CD14-positive monocyte (primary cell): ENCODE data around the gene NOD2. TPM values are rescaled to one million over a fixed set of nuclear protein-coding genes. Genes with fewer than 3 reads are reported as not detected.

ENCODE experiments used
- DNase-seq, 3 donors: peaks; one replicate each; pipeline ENCODE4 v3.0.0-alpha.2; 2011 to 2022
- H2AFZ ChIP-seq: 2 replicates; pipeline ENCODE4 v1.6.0; 2012; ENCODE audit warnings: mild to moderate bottlenecking, low read depth, low read length, inconsistent platforms; ENCODE audit not compliant: insufficient read depth, poor library complexity, severe bottlenecking
- H3K27ac ChIP-seq, 2 donors: 1 replicate in 1 of 2; 2 replicates in 1 of 2; pipeline ENCODE4 v1.5.1; 2012 to 2013; ENCODE audit warnings: low read length in 2 of 2, control low read depth in 1 of 2, inconsistent platforms in 1 of 2, low read depth in 1 of 2, mild to moderate bottlenecking in 1 of 2
- H3K27me3 ChIP-seq, 2 donors: one replicate each; pipeline versions ENCODE4 v1.6.0 to v1.6.1; 2011 to 2013; ENCODE audit warnings: low read length in 2 of 2; ENCODE audit not compliant: control insufficient read depth in 2 of 2, insufficient read depth in 2 of 2
- H3K36me3 ChIP-seq, 2 donors: replicated peaks in 1 of 2; 1 replicate in 1 of 2; 2 replicates in 1 of 2; pipeline versions ENCODE4 v1.5.1 to v1.6.1; 2012 to 2013; ENCODE audit warnings: low read length in 2 of 2, control low read depth in 1 of 2, inconsistent platforms in 1 of 2, mild to moderate bottlenecking in 1 of 2; ENCODE audit not compliant: insufficient read depth in 2 of 2, control insufficient read depth in 1 of 2
- H3K4me1 ChIP-seq, 2 donors: 1 replicate in 1 of 2; 2 replicates in 1 of 2; pipeline versions ENCODE4 v1.5.1 to v1.6.1; 2012 to 2013; ENCODE audit warnings: low read length in 2 of 2, control low read depth in 1 of 2, inconsistent platforms in 1 of 2, mild to moderate bottlenecking in 1 of 2, moderate library complexity in 1 of 2; ENCODE audit not compliant: insufficient read depth in 2 of 2, control insufficient read depth in 1 of 2
- H3K4me2 ChIP-seq: replicated peaks from 2 replicates; pipeline ENCODE3; 2012; ENCODE audit warnings: low read length, moderate library complexity, mild to moderate bottlenecking; ENCODE audit not compliant: poor library complexity, severe bottlenecking; ENCODE audit errors: extremely low read depth
- H3K4me3 ChIP-seq, 3 experiments: fragments of 200-600 bp in 1 of 3; sonication (generic) in 1 of 3; replicated peaks in 1 of 3; 1 replicate in 2 of 3; 2 replicates in 1 of 3; pipeline ENCODE4 v1.5.1; 2011 to 2013; ENCODE audit warnings: low read length in 3 of 3, mild to moderate bottlenecking in 3 of 3, control low read depth in 2 of 3, low read depth in 2 of 3, inconsistent platforms in 1 of 3, moderate library complexity in 1 of 3
- H3K79me2 ChIP-seq: 2 replicates; pipeline ENCODE4 v1.6.0; 2012; ENCODE audit warnings: mild to moderate bottlenecking, control low read depth, inconsistent platforms, low read length, moderate library complexity; ENCODE audit not compliant: insufficient read depth
- H3K9ac ChIP-seq: 2 replicates; pipeline ENCODE4 v1.6.0; 2017; ENCODE audit warnings: low read length, mild to moderate bottlenecking; ENCODE audit not compliant: insufficient read depth, poor library complexity, severe bottlenecking
- H3K9me3 ChIP-seq, 2 donors: replicated peaks in 1 of 2; 1 replicate in 1 of 2; 2 replicates in 1 of 2; pipeline versions ENCODE4 v1.5.1 to v1.6.1; 2012 to 2013; ENCODE audit warnings: low read length in 2 of 2, control low read depth in 1 of 2; ENCODE audit not compliant: control insufficient read depth in 1 of 2, insufficient read depth in 1 of 2
- H4K20me1 ChIP-seq: 2 replicates; pipeline ENCODE4 v1.6.0; 2012; ENCODE audit warnings: mild to moderate bottlenecking, low read length, control low read depth, moderate library complexity; ENCODE audit not compliant: insufficient read depth
- H3K27ac Mint-ChIP-seq, 7 donors: one replicate each; pipeline ENCODE4 v1.8.0; 2020; ENCODE audit warnings: mild to moderate bottlenecking in 7 of 7, mixed read lengths in 7 of 7, moderate library complexity in 6 of 7, inconsistent platforms in 2 of 7
- H3K27me3 Mint-ChIP-seq, 3 donors: one replicate each; pipeline ENCODE4 v1.8.0; 2021 to 2022; ENCODE audit warnings: low read depth in 3 of 3, mild to moderate bottlenecking in 3 of 3, mixed read lengths in 3 of 3, moderate library complexity in 3 of 3, inconsistent platforms in 1 of 3
- H3K36me3 Mint-ChIP-seq, 2 donors: one replicate each; pipeline ENCODE4 v1.8.0; 2020; ENCODE audit warnings: mixed read lengths in 2 of 2, inconsistent platforms in 1 of 2, mild to moderate bottlenecking in 1 of 2
- H3K4me1 Mint-ChIP-seq: one replicate; pipeline ENCODE4 v1.8.0; 2020; ENCODE audit warnings: mild to moderate bottlenecking, mixed read lengths
- H3K4me3 Mint-ChIP-seq, 2 donors: one replicate each; pipeline ENCODE4 v1.8.0; 2020; ENCODE audit warnings: mild to moderate bottlenecking in 2 of 2, mixed read lengths in 2 of 2, moderate library complexity in 1 of 2
- H3K9me3 Mint-ChIP-seq, 7 donors: one replicate each; pipeline ENCODE4 v1.8.0; 2020 to 2022; ENCODE audit warnings: mixed read lengths in 7 of 7, mild to moderate bottlenecking in 6 of 7, moderate library complexity in 6 of 7, inconsistent platforms in 2 of 7
- CTCF ChIP-seq: fragments of 200-600 bp; IDR thresholded peaks from one replicate; pipeline ENCODE4 v1.8.0; 2022; ENCODE audit warnings: antibody characterized with exemption, mild to moderate bottlenecking
- WGBS: methylation state at CpG from one replicate; pipeline ENCODE4 v1.1.5; 2013; ENCODE audit warnings: missing lambda C conversion rate; ENCODE audit not compliant: insufficient coverage; 5-methylcytosine and 5-hydroxymethylcytosine counted together
- intact Hi-C, 2 donors: fragments of 100-400 bp; cut with micrococcal nuclease; formaldehyde crosslinking; loops; one replicate each; pipeline versions ENCODE4 v1.15.0 to v1.15.1; 2023
- polyA plus RNA-seq, 3 donors: library from polyadenylated mRNA; depleted of rRNA in 1 of 3; unstranded in 2 of 3; stranded (reverse) in 1 of 3; fragments of 300-500 nt in 2 of 3; fragments of >200 nt in 1 of 3; fragmentation: Illumina TruSeq in 2 of 3; gene quantifications; 1 replicate in 2 of 3; 2 replicates in 1 of 3; pipeline ENCODE4 v1.2.3, GENCODE V29; 2012 to 2021

The NOD2 gene
- polyA plus RNA-seq, 3 donors = 18.5 to 83.3 (median 29.7) TPM

DNA sequence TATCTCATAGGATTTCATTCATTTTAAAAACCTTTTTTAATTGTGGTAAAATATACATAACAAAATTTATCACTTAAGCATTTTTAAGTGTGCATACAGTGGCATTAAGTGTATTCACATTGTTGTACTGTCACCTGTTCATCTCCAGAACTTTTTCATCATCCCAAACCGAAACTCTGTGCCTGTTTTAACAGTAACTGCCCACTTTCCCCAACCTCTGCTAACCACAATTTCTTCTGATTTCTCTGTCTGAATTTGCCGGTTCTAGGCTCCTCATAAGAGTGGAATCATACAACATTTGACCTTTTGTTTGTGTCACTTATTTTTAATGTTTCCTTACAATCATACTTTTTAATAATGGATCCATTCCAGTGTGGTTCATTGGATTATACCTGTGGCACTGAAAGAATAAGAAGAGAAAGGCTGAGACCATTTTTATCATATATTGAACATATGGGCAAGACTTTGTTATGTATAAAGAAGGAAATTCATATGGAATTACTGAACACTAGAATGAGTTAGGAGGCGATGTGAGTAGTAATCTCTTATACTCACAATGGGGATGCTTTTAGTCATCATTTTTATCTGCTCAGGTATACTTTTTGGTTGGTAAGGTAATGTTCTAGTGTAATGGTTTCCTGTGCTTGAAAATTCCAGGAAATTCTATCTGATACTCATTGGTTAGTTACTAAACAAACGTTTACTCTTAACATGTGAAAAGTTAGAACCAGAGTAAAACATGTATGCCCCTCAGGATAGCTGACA lies 59.2 kb downstream of the NOD2 start:
- Histone ChIP-seq H3K4me3 (no peak overlapping the region), H3K4me2 (no peak overlapping the region), H3K36me3 (peaks cover 73 to 87% of the 10 kb centered on the region in 2 donors), H2AFZ (no peak overlapping the region), H3K9me3 (no peaks in the 10 kb centered on the region), H3K9ac (no peak overlapping the region), H3K27me3 (no peaks in the 10 kb centered on the region), H3K4me1 (peaks cover 0 to 2% of the 10 kb centered on the region in 2 donors), H3K27ac (no peak overlapping the region), H3K79me2 (peaks cover 72% of the 10 kb centered on the region), H4K20me1 (peaks cover 86% of the 10 kb centered on the region)
- Mint-ChIP-seq H3K4me1 (peaks cover 13% of the 10 kb centered on the region), H3K36me3 (peaks cover 47 to 74% of the 10 kb centered on the region in 2 donors), H3K4me3 (no peak overlapping the region), H3K27me3 (no peaks in the 10 kb centered on the region), H3K9me3 (peaks cover 0 to 2% (median 0%) of the 10 kb centered on the region in 7 donors), H3K27ac (no peak overlapping the region)
- DNase-seq = no peak
- intact Hi-C loops = no loop called here
- no peak for TF ChIP-seq CTCF
- 80% methylated on average over 1 of the region's 4 CpGs for WGBS

DNA sequence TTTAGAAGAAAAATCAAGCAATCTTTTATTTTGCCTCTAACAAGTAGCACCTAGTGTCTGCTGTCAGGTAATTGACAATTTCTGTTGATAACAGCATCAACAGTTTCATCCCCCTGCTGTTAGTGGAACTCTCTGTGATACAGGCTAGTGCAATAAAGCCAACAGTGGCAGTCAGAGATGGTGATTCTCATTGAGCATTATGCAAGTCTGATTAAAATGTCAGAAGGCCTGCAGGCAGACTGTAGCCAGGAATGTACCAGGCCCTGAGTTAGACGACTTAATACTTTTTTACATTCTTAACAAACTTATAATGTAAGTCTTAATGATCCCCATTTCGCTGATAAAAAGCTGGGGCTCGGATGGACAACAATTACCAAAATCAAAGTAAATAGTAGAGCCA lies 63.1 kb downstream of the NOD2 start:
- no peak overlapping the region for H3K27ac ChIP-seq
- H3K9ac ChIP-seq = no peak overlapping the region
- intact Hi-C loops = no loop called here
- Mint-ChIP-seq H3K4me1 (peaks cover 15% of the 10 kb centered on the region), H3K27ac (no peak overlapping the region), H3K36me3 (peaks cover 59 to 85% of the 10 kb centered on the region in 2 donors), H3K27me3 (no peaks in the 10 kb centered on the region), H3K9me3 (peaks cover 0 to 2% (median 0%) of the 10 kb centered on the region in 7 donors), H3K4me3 (no peak overlapping the region)
- peaks cover 63 to 95% of the 10 kb centered on the region in 2 donors for H3K36me3 ChIP-seq
- no peaks in the 10 kb centered on the region for H3K27me3 ChIP-seq
- H2AFZ ChIP-seq = no peak overlapping the region
- peaks cover 72% of the 10 kb centered on the region for H3K79me2 ChIP-seq
- TF ChIP-seq CTCF = no peak
- no peak for DNase-seq
- H3K4me2 ChIP-seq = no peak overlapping the region
- WGBS = no CpG with 5 or more reads among the region's 3 CpGs
- H3K4me1 ChIP-seq = peaks cover 0 to 11% of the 10 kb centered on the region in 2 donors
- no peak overlapping the region for H3K4me3 ChIP-seq
- H3K9me3 ChIP-seq = no peaks in the 10 kb centered on the region
- H4K20me1 ChIP-seq = peaks cover 88% of the 10 kb centered on the region
